Measurements from ENCODE around the gene DNAJC1. TPM values are rescaled to one million over a fixed set of nuclear protein-coding genes. Genes with fewer than 3 reads are reported as not detected.

The DNAJC1 gene
- polyA plus RNA-seq, 2 of the 4 experiments (the other 2 are of a cell fraction), result 19.2 to 34.2 TPM

- no peak overlapping the region for H3K4me2 ChIP-seq
- TF ChIP-seq RFX5 (IDR thresholded peaks at IDR 0.05), result no peak
- no peak for TF ChIP-seq HOXB13 (CRISPR knock-in tag; IDR thresholded peaks at IDR 0.05; ENCODE audit: low read depth)
- no peak for TF ChIP-seq CBX2 (IDR thresholded peaks at IDR 0.05; ENCODE audit: borderline replicate concordance, low read depth)
- CTCF ChIA-PET, result interaction anchor here (0.6 to 1.3 kb wide), 2 partner anchors 14 to 33 kb away, joined by 3 read pairs; no protein-coding TSS in a partner anchor
- no peaks in the 10 kb centered on the region for H3K4me1 ChIP-seq
- FAIRE-seq (no peak), ATAC-seq (no peak), DNase-seq (ENCODE audit: low read depth in 1 of 2, low spot score in 1 of 2) (no peak)
- 91% methylated on average over 5 of the region's 5 CpGs for WGBS (ENCODE audit: missing lambda C conversion rate)
- no peak overlapping the region for H3K4me3 ChIP-seq
- POLR2A ChIA-PET, result no interaction called here
- no peak overlapping the region for H3K27ac ChIP-seq
- no peaks in the 10 kb centered on the region for H3K9me3 ChIP-seq
These were observed 238.9 kb downstream of the DNAJC1 start for GRCh38 chr10:21764466-21765189.

DNA sequence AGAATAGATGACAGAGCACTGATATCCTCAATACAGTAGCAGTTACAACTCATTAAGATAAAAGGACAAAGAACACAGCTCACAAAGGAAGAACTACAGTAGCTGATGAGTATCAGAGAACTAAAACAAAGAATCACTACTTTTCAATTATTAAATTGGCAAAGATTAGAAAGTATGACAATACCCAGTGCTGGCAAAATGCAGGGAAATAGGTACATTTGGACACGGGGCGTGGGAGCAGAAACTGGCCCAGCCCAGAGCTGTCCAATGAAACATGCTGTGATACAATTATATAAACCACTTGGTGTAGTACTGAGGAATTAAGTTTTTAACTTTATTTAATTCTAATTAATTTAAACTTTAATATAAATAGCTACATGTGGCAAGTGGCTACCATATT, 243.2 kb downstream of the DNAJC1 start:
- 98% methylated on average over 2 of the region's 2 CpGs for WGBS (ENCODE audit: missing lambda C conversion rate)
- ChIA-PET CTCF (interaction anchor here (1.0 to 1.7 kb wide), 5 partner anchors 9 to 1228 kb away, joined by 3 to 5 read pairs (median 3); no protein-coding TSS in a partner anchor), POLR2A (no interaction called here)
- DNase-seq (ENCODE audit: low read depth in 1 of 2, low spot score in 1 of 2), result no peak
- Histone ChIP-seq H3K4me3 (no peak overlapping the region), H3K4me1 (no peaks in the 10 kb centered on the region), H3K9me3 (no peaks in the 10 kb centered on the region), H3K4me2 (no peak overlapping the region), H3K27ac (no peak overlapping the region)
- no peak for ATAC-seq
- TF ChIP-seq MYC (IDR thresholded peaks at IDR 0.05; ENCODE audit: borderline replicate concordance, low read length) (no peak), CHD2 (IDR thresholded peaks at IDR 0.05; ENCODE audit: low read length, partially characterized antibody) (no peak), RARB (CRISPR knock-in tag; IDR thresholded peaks at IDR 0.05) (no peak), NFE2L2 (conservative IDR thresholded peaks at IDR 0.05; ENCODE audit: low read length) (no peak), CBX8 (IDR thresholded peaks at IDR 0.05) (no peak), EHF (CRISPR knock-in tag; IDR thresholded peaks at IDR 0.05) (no peak), HEYL (CRISPR knock-in tag; IDR thresholded peaks at IDR 0.05) (no peak), ZC3H11A (IDR thresholded peaks at IDR 0.05) (no peak), CBX2 (IDR thresholded peaks at IDR 0.05; ENCODE audit: borderline replicate concordance, low read depth) (no peak), FOSL2 (IDR thresholded peaks at IDR 0.05) (no peak), FOSL2 (CRISPR knock-in tag; IDR thresholded peaks at IDR 0.05) (no peak), PBX3 (IDR thresholded peaks at IDR 0.05) (no peak), CTCF (IDR thresholded peaks at IDR 0.05) (no peak), ESRRA (IDR thresholded peaks at IDR 0.05; ENCODE audit: borderline replicate concordance, low read length) (no peak), NPAS2 (CRISPR knock-in tag; IDR thresholded peaks at IDR 0.05; ENCODE audit: borderline replicate concordance) (no peak), KDM1A (IDR thresholded peaks at IDR 0.05; ENCODE audit: low read depth) (no peak), JUNB (IDR thresholded peaks at IDR 0.05) (no peak), NR3C1 (IDR thresholded peaks at IDR 0.05) (no peak), SREBF2 (IDR thresholded peaks at IDR 0.05) (no peak)
- FAIRE-seq, result no peak

- no peaks in the 10 kb centered on the region for H3K4me1 ChIP-seq
- FAIRE-seq, result no peak
- H3K4me2 ChIP-seq, result no peak overlapping the region
- no peak for DNase-seq (ENCODE audit: low read depth in 1 of 2, low spot score in 1 of 2)
- no peaks in the 10 kb centered on the region for H3K9me3 ChIP-seq
- H3K4me3 ChIP-seq, result no peak overlapping the region
- H3K27ac ChIP-seq, result no peak overlapping the region
- POLR2A ChIA-PET, result no interaction called here
- WGBS (ENCODE audit: missing lambda C conversion rate), result 87% methylated on average over 20 of the region's 21 CpGs
- CTCF ChIA-PET, result no interaction called here
- no peak for ATAC-seq
- TF ChIP-seq CHD4 (IDR thresholded peaks at IDR 0.05; ENCODE audit: borderline replicate concordance) (no peak), ATOH8 (CRISPR knock-in tag; IDR thresholded peaks at IDR 0.05; ENCODE audit: low read depth) (no peak), TP53 (CRISPR knock-in tag; IDR thresholded peaks at IDR 0.05) (no peak), FOSB (CRISPR knock-in tag; IDR thresholded peaks at IDR 0.05) (no peak), CTCF (IDR thresholded peaks at IDR 0.05) (no peak), ZFP36 (IDR thresholded peaks at IDR 0.05; ENCODE audit: borderline replicate concordance, partially characterized antibody) (no peak), RARB (CRISPR knock-in tag; IDR thresholded peaks at IDR 0.05) (no peak), EHMT2 (IDR thresholded peaks at IDR 0.05; ENCODE audit: low read depth) (no peak), KDM1A (IDR thresholded peaks at IDR 0.05; ENCODE audit: low read depth) (no peak), CEBPB (IDR thresholded peaks at IDR 0.05) (no peak), HOXA7 (CRISPR knock-in tag; IDR thresholded peaks at IDR 0.05) (no peak), POLR2A (IDR thresholded peaks at IDR 0.05; ENCODE audit: low read length) (no peak), HEYL (CRISPR knock-in tag; IDR thresholded peaks at IDR 0.05) (no peak), NR3C1 (IDR thresholded peaks at IDR 0.05) (no peak)
These were observed 244.3 kb downstream of the DNAJC1 start for GRCh38 chr10:21759232-21759631.
